Upper lobe of left lung (tissue), 6 donors: Measurements from ENCODE around the gene SGF29. TPM values are rescaled to one million over a fixed set of nuclear protein-coding genes. Genes with fewer than 3 reads are reported as not detected.

Experiments used
- ATAC-seq, 2 donors: fragments of 200-7000 bp; cut with Tn5 transposase; one replicate each; pipeline ENCODE4 v1.9.1; 2022; ENCODE audit warnings: mild to moderate bottlenecking in 2 of 2, moderate library complexity in 2 of 2; ENCODE audit not compliant: low FRiP score in 2 of 2
- DNase-seq, 2 donors: peaks; one replicate each; pipeline ENCODE4 v3.0.0-alpha.2; 2019 to 2020
- H3K27ac ChIP-seq, 4 donors: fragments of 200-600 bp; sonication (generic); one replicate each; pipeline ENCODE4 v1.5.1; 2016 to 2019
- H3K27me3 ChIP-seq, 4 donors: fragments of 200-600 bp; sonication (generic); one replicate each; pipeline ENCODE4 v1.5.1; 2017 to 2019
- H3K36me3 ChIP-seq, 4 donors: fragments of 200-600 bp; sonication (generic); one replicate each; pipeline ENCODE4 v1.5.1; 2016 to 2019
- H3K4me1 ChIP-seq, 4 donors: fragments of 200-600 bp; sonication (generic); one replicate each; pipeline ENCODE4 v1.5.1; 2018 to 2019
- H3K4me3 ChIP-seq, 4 donors: fragments of 200-600 bp; sonication (generic); one replicate each; pipeline ENCODE4 v1.5.1; 2017 to 2019; ENCODE audit warnings: mild to moderate bottlenecking in 2 of 4, moderate library complexity in 1 of 4
- H3K9me3 ChIP-seq, 4 donors: fragments of 200-600 bp; sonication (generic); one replicate each; pipeline ENCODE4 v1.5.1; 2018 to 2019
- CTCF ChIP-seq, 6 experiments: fragments of 450-650 bp in 4 of 6; fragments of 200-600 bp in 2 of 6; sonication (generic) in 2 of 6; IDR thresholded peaks; one replicate each; pipeline ENCODE4 v1.5.1; 2016 to 2019; ENCODE audit warnings: antibody characterized with exemption in 6 of 6
- EP300 ChIP-seq, 4 donors: sonication (generic); formaldehyde crosslinking; IDR thresholded peaks; one replicate each; pipeline ENCODE4 v1.5.1; 2017; ENCODE audit warnings: antibody characterized with exemption in 4 of 4, control low read depth in 2 of 4
- POLR2A ChIP-seq, 4 donors: fragments of 450-650 bp; IDR thresholded peaks; one replicate each; pipeline ENCODE4 v1.5.1; 2016 to 2017; ENCODE audit warnings: antibody characterized with exemption in 4 of 4, mild to moderate bottlenecking in 2 of 4
- POLR2AphosphoS5 ChIP-seq, 2 donors: sonication (generic); formaldehyde crosslinking; IDR thresholded peaks; one replicate each; pipeline ENCODE4 v1.5.1; 2017; ENCODE audit warnings: antibody characterized with exemption in 2 of 2
- WGBS, 2 donors: methylation state at CpG; one replicate each; pipeline ENCODE4 v1.1.5; 2017 to 2018; 5-methylcytosine and 5-hydroxymethylcytosine counted together
- total RNA-seq, 6 donors: library from RNA; depleted of rRNA in 4 of 6; stranded (reverse); fragments of >200 nt in 4 of 6; gene quantifications; one replicate each; pipeline versions ENCODE4 v1.1.0 to v1.2.1, GENCODE V29; 2016 to 2021
- donor health status: DM: no; HTN: no; CAD: no; lungs with moderate emphysema.
- donor health status: DM: no; HTN: yes; CAD: no; lungs with severe emphysema.

The SGF29 gene
- total RNA-seq, 6 donors from 2014 or later = 24.8 to 67.1 (median 37.3) TPM

GRCh38 chr16:28569021-28569420, 15.3 kb downstream of the SGF29 start:
- Histone ChIP-seq H3K27me3 (no peaks in the 10 kb centered on the region), H3K4me3 (no peak overlapping the region), H3K36me3 (no peaks in the 10 kb centered on the region), H3K4me1 (peaks cover 17 to 22% (median 20%) of the 10 kb centered on the region in 4 donors), H3K9me3 (peaks cover 0 to 5% (median 0%) of the 10 kb centered on the region in 4 donors), H3K27ac (no peak overlapping the region)
- DNase-seq (no peak), ATAC-seq (no peak)
- TF ChIP-seq POLR2AphosphoS5 (IDR thresholded peaks at IDR 0.05) (no peak), EP300 (IDR thresholded peaks at IDR 0.05) (no peak), POLR2A (IDR thresholded peaks at IDR 0.05) (no peak), CTCF (IDR thresholded peaks at IDR 0.05) (no peak)
- WGBS, 2 donors = 83 to 85% methylated on average over 5 of the region's 5 CpGs

GRCh38 chr16:28569968-28570752, 16.4 kb downstream of the SGF29 start:
- Histone ChIP-seq H3K9me3 (peaks cover 0 to 5% (median 0%) of the 10 kb centered on the region in 4 donors), H3K4me1 (peaks cover 21 to 33% (median 28%) of the 10 kb centered on the region in 4 donors), H3K4me3 (no peak overlapping the region), H3K27ac (no peak overlapping the region), H3K36me3 (no peaks in the 10 kb centered on the region), H3K27me3 (no peaks in the 10 kb centered on the region)
- TF ChIP-seq EP300 (IDR thresholded peaks at IDR 0.05) = no peak
- no peak for TF ChIP-seq POLR2AphosphoS5 (IDR thresholded peaks at IDR 0.05)
- TF ChIP-seq POLR2A (IDR thresholded peaks at IDR 0.05) = no peak
- TF ChIP-seq CTCF (IDR thresholded peaks at IDR 0.05) = no peak
- no peak for ATAC-seq
- DNase-seq = no peak
- 98% methylated on average over 4 of the region's 4 CpGs for WGBS, 2 donors

GRCh38 chr16:28572696-28573510, 19.2 kb downstream of the SGF29 start:
- Histone ChIP-seq H3K4me3 (no peak overlapping the region), H3K27me3 (no peaks in the 10 kb centered on the region), H3K27ac (peak overlapping the region in 3 of 4 donors; percentile 23 to 45 (median 26)), H3K9me3 (no peaks in the 10 kb centered on the region), H3K4me1 (peaks cover 21 to 33% (median 28%) of the 10 kb centered on the region in 4 donors), H3K36me3 (no peaks in the 10 kb centered on the region)
- TF ChIP-seq CTCF (IDR thresholded peaks at IDR 0.05) = no peak
- no peak for TF ChIP-seq POLR2A (IDR thresholded peaks at IDR 0.05)
- no peak for TF ChIP-seq EP300 (IDR thresholded peaks at IDR 0.05)
- TF ChIP-seq POLR2AphosphoS5 (IDR thresholded peaks at IDR 0.05) = no peak
- ATAC-seq = peak; percentile 21 to 49
- WGBS, 2 donors = 59 to 62% methylated on average over 15 of the region's 15 CpGs
- DNase-seq = no peak

GRCh38 chr16:28573738-28574718, 20.3 kb downstream of the SGF29 start:
- Histone ChIP-seq H3K9me3 (no peaks in the 10 kb centered on the region), H3K4me1 (peaks cover 21 to 33% (median 28%) of the 10 kb centered on the region in 4 donors), H3K4me3 (no peak overlapping the region), H3K36me3 (no peaks in the 10 kb centered on the region), H3K27me3 (no peaks in the 10 kb centered on the region), H3K27ac (peak overlapping the region; percentile 26 to 45 (median 27))
- DNase-seq (peak in 1 of 2 donors; percentile 58), ATAC-seq (peak; percentile 57 to 64)
- TF ChIP-seq EP300 (IDR thresholded peaks at IDR 0.05) (no peak), POLR2A (IDR thresholded peaks at IDR 0.05) (no peak), POLR2AphosphoS5 (IDR thresholded peaks at IDR 0.05) (no peak), CTCF (IDR thresholded peaks at IDR 0.05) (no peak)
- 55 to 70% methylated on average over 16 to 17 of the region's 17 CpGs for WGBS, 2 donors
